ENCODE results near the gene PKN2. TPM values are rescaled to one million over a fixed set of nuclear protein-coding genes. Genes with fewer than 3 reads are reported as not detected.
"Not testable (repeated sequence)": the region's sequence is repeated elsewhere in the genome, so short reads cannot be mapped to it uniquely, and the experiment has no call there.

Gene PKN2
- total RNA-seq, 1 donor from 2014 or later = 33.8 TPM

DNA sequence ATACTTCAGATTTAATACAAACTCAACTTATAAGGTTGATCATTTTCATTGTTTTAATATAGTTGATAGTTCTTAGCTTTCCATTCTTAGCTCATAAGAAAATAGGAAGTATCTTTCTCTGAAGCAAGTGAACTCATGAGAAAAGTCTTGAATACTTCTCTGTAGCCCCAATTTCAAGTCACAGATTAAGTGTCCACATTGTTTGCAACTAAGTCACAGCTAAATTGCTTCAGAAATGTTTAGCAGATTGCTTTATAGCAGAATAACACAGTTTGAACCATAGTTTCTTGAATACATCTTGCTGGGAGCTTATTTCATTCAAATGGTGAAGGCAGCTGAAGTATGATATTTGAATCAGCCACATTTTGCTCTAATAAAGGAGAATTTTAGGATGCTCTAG is 10.6 kb upstream of the PKN2 start:
- DNase-seq (ENCODE audit: extremely low read depth, low read depth, low spot score) = no peak

DNA sequence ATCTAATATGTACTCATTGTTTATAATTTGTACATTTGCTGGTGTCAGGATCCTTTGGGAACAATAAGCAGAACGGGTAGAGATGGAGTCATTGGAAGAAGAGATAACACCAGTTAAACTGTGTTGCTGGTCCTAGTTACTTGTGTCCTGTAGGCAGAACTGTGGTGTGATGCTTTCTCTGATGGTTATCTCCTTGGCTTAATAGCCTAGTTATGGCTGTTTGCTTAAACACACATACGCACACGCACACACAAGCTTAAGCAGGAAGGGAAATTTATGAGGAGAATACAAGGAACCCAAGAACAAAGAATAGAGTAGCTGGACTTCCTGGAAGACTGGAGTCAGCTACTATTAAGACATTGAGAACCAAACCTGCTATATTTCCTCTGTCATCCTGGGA is 5.7 kb upstream of the PKN2 start:
- no peak for DNase-seq (ENCODE audit: extremely low read depth, low read depth, low spot score)

DNA sequence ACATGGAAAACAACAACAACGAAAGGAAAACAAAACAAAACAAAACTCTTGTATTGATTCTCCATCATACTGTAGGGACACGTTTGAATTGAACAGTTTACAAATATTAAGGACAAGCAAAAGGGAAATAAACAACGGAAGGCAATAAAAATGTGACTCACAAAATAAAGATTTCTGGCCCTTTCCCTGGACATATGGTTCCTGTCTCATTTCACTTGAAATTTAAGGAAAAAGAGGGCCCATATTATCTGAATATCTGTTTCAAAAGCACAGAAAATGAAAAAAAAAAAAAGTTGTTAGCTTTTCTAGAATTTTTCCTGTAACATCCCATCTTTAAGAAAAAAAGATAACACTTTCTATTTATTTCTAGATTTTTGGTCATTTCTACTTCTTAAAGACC is 3.6 kb upstream of the PKN2 start:
- no peak for DNase-seq (ENCODE audit: extremely low read depth, low read depth, low spot score)

DNA sequence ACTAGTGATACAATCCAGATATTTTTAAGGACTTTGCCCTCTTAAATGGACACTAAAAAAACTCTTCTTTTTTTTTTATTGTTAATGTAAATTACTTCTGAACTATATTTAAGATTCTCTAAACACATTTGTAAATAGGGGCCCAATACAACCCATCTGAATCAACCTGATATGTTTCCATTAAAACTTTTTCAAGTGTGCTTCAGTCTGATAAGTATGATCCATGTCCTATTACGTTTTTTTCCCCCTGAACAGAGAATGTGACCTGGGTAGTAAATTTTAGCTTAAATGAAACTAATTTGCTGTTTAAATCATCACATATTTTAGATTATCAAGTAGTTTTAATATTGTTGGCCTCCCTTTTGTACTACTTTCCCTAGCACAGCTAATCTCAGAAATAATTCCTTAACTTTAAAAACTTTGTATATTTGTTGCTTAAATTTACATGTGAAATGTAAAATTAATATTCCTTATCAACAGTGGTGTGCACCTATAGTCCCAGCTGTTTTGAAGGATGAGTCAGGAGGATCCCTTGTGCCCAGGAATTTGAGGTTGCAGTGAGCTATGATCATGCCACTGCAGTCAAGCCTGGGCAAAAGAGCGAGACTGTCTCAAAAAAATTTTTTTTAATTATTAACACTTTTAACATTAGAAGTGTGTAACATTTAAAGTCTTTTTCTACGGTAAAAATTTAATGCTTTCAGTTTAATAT is 3.0 kb upstream of the PKN2 start:
- DNase-seq (ENCODE audit: extremely low read depth, low read depth, low spot score) = no peak

DNA sequence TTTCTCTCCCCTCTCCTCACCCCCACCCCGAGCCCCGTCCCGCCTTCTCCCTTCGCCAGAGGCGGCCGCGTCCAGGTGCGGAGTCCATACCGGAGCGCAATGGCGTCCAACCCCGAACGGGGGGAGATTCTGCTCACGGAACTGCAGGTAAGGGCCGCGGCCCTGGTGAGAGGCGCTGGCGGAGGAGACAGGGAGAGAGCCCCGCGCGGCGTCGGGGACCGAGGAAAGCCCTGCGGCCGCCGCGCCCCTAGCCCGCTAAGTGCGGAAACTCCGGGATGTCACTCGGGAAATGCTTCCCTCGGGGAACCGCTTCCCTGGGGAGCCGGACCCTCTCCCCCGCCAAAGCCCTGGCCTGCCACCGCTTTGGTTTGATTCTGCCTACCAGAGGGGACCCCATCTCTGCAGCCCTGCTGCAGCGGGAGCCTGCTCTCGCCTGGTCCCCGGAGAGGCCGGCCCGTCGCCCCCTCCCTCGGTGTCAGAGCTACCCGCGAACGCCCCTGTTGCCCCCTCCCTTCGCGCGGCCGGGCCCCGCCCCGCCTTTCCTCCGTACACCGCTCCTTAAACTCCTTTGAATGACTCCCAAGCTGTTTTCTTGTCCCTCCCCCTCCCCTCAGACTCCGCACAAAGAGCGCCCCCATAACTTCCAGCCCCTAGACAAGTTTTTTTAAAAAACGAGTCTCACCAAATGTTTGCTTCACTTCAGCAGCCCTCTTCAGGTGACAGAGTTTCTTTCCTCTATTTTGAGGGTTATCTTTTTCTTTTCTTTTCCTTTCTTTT is 597 bp downstream of the PKN2 start:
- DNase-seq (ENCODE audit: extremely low read depth, low read depth, low spot score) = no peak

DNA sequence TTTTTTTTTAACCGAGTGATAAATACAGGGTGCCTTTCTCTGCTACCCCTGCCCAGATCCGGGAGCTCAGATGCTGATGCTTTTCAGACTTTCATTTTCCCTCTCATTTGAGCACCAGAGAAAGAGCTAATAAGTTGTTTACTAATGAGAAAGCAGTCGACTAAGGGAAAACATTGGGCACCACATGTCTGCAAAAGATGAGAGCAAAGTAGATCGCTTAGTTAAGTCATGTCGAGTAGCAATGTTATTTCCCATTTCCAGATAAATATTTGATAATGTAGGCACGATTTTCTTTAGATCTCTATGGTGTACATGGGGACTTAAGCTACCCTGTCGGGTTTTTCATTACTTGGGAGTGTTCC is 1.2 kb downstream of the PKN2 start:
- DNase-seq (ENCODE audit: extremely low read depth, low read depth, low spot score) = no peak

DNA sequence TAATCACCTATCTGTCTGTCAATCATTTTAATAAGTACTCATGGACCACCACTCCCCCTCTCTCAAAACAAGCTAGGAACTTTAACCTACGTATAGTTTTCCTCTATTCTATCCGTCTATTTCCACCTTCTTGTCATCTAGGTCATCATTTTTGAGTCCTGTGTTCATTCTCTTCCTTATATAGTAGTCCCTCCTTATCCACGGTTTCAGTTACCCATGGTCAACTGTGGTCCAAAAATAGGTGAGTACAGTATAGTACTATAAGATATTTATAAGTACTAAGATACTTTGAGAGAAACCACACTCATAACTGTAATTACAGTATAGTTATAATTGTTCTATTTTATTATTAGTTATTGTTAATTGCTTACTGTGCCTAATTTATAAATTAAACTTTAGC is 7.5 kb downstream of the PKN2 start:
- DNase-seq (ENCODE audit: extremely low read depth, low read depth, low spot score) = no peak

DNA sequence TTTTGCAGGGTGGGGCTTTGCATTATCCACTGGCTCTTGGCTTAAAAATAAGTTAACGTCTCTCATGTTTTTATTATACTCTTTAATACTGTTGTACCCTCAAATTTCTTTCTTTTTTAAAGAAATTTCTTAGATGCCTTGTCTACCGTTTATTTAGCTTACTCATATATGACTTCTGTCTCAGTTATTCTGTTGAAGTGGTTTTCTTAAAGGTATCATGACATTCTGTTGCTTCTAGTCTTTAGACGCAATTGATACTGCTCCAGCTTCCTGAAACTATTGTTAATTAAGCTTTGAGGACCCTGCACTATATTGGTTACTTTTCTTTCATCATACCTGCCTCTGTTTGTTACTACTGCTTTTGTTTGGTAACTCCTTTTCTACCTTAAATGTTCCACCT is 11.7 kb downstream of the PKN2 start:
- DNase-seq (ENCODE audit: extremely low read depth, low read depth, low spot score) = no peak

DNA sequence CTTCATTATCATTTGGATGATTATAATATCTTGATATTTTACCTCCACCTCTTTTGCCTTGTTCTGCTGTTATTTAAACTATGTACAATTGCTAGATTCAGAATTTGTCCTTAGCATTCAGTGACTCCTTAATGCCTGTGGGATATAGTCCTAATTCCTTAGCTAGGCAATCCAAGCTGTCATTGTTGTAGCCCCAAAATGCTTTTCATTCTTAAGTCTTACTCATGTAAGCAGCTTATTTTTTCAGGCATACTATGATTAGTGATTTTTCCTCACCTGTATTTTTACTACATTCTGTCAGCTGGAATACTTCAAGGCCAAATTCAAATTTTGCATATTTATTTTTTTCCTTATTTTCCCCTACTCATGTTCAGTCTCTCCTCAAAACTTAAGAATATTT is 13.4 kb downstream of the PKN2 start:
- no peak for DNase-seq (ENCODE audit: extremely low read depth, low read depth, low spot score)

DNA sequence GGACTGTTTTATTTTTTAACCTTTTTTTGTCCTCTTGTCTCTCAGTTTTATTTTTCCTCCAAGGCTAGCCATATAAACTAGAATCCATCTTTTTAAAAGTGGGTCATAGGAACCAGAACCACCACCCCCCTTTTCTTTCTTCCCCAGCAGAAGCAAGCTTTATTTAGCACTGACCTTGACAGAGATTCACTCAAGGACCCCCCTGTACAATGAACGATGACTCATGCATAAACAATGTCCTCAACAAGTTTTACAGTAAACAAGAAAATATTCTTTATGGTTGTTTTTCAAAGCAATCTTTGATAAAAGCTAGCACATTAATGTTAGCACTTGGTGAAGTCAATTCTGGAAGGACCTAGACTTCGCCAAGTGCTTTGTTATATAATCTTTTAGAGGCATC is 14.1 kb downstream of the PKN2 start:
- DNase-seq (ENCODE audit: extremely low read depth, low read depth, low spot score) = no peak

DNA sequence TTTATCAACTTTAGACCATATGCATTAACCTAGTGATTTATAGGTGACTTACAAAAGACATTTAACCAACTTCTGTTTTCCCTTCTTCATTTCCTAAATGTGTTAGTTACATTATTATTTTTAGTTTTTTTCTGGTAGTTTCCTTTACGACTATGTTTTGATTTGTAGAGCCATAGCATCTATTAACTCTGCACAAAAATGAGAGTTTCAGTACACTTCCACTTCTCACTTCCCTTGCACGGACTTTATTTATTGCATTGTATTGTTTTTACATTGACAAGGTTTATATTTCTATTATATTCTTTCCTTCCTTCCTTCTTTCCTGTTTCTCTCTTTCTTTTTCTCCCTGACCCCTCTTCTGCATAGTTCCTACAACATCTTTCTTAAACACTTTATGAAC is 14.7 kb downstream of the PKN2 start:
- DNase-seq (ENCODE audit: extremely low read depth, low read depth, low spot score) = no peak

DNA sequence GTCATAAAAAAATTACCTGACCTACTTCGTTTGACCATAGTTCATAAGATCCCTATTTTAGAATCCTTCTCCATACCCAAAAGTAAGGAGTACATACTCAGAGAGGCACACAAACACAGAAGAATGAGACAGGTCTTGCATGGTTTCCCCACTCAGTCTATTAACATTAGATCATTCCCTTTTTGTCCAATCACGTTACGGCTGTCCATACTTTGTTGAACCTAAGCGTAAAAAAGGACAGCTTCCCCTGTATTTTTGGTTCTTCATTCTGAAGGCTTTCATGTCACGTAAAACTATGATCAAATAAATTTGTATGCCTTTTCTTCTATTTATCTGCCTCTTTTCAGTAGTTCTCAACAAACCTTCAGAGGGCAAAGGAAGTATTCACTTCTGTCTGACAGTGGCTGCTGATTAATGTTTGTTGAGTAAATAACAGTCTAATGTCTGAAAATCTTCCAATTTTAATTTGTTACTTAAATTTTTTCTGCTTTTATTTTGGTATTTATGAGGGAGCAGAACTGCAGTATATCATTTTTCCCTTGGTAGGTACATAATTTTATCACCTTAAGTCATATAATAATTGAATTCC is 16.4 kb downstream of the PKN2 start:
- DNase-seq (ENCODE audit: extremely low read depth, low read depth, low spot score) = no peak

DNA sequence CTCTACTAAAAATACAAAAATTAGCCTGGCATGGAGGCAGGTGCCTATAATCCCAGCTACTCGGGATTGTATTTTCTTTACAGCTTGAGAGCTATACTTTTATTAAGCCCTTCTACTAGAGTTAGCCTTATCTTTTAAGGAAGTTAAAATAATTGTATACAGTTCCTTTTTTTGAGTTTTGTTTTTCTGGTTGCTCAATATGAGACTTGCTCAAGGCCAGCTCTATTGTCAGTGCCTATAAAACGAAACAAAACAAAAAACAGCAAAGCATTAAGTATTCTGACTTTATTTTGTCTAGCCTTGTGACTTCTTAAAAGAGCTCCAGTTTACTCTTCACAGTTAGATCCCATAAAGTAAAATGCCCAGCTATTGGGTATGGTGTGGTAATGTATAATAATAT is 17.2 kb downstream of the PKN2 start:
- no peak for DNase-seq (ENCODE audit: extremely low read depth, low read depth, low spot score)

DNA sequence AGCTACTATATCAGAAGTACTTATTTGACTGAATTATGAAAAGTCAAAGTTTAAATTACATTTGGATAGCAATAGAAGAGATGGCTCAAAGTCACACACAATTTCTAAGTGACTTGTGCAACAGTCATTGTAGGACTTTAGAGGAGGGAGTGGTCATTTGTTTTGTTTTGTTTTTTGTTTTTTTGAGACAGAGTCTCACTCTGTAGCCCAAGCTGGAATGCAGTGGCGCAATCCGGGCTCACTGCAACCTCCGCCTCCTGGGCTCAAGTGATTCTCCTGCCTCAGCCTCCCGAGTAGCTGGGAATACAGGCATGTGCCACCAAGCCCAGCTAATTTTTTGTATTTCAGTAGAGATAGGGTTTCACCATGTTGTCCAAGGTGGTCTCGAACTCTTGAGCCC is 17.7 kb downstream of the PKN2 start:
- not testable (repeated sequence) for DNase-seq (ENCODE audit: extremely low read depth, low read depth, low spot score)

DNA sequence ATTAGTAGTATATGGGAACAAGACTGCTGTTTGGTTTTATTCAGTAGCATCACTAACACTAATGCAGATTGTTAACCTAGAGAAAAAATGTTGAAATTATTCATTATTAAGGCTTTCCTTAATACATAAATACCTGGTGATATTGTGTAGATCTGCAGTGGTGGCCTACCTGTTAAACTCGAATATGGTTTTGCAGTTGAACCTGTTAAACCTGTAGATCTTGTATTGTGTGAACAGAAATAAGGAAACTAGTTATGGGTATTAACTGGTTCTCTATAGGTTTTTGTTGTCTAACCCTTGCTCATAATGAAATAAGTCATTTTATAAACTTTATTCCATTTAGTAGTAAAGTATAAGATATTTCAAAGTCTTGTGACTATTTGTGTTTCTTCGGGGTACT is 23.9 kb downstream of the PKN2 start:
- no peak for DNase-seq (ENCODE audit: extremely low read depth, low read depth, low spot score)

DNA sequence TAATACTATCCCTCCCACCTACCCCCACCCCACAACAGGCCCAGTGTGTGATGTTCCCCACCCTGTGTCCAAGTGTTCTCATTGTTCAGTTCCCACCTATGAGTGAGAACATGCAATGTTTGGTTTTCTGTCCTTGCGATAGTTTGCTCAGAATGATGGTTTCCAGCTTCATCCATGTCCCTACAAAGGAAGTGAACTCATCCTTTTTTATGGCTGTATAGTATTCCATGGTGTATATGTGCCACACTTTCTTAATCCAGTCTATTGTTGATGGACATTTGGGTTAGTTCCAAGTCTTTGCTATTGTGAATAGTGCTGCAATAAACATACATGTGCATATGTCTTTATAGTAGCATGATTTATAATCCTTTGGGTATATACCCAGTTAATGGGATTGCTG is 28.8 kb downstream of the PKN2 start:
- not testable (repeated sequence) for DNase-seq (ENCODE audit: extremely low read depth, low read depth, low spot score)

DNA sequence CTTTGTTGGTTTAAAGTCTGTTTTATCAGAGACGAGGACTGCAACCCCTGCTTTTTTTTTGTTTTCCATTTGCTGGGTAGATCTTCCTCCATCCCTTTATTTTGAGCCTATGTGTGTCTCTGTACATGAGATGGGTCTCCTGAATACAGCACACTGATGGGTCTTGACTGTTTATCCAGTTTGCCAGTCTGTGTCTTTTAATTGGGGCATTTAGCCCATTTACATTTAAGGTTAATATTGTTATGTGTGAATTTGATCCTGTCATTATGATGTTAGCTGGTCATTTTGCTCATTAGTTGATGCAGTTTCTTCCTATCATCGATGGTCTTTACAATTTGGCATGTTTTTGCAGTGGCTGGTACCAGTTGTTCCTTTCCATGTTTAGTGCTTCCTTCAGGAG is 32.5 kb downstream of the PKN2 start:
- DNase-seq (ENCODE audit: extremely low read depth, low read depth, low spot score) = not testable (repeated sequence)

DNA sequence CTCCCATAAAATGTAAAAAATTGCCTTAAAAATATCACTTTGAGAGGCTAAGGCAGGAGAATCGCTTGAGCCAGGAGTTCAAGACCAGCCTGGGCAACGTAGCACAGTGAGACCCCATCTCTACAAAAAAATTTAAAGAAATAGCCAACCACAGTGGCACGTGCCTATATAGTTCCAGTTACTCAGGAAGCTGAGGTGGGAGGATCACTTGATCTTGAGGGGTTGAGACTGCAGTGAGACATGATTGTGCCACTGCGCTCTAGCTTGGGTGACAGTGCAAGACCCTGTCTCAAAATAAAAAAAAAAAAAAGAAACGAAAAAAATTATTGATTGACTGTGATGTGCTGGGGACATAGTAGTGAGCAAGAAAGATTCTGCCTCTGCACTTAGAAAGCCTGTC is 38.4 kb downstream of the PKN2 start:
- no peak for DNase-seq (ENCODE audit: extremely low read depth, low read depth, low spot score)

DNA sequence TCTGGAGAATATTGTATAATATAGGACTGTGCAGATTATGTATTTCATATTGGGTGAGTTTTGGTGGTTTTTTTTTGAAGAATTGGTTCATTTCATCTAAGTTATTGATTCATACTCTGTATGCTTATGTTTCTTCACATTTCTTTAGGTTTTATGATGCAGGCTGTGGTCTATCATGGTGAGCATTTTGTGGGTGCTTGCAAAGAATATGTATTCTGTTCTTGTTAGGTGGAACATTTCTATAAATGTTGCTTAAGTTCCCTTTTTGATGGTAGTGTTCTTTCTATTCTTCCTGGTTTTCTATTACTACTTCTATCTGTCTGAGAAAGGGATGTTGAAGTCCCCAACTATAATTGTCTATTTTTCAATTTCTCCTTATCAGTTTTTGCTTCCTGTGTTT is 42.6 kb downstream of the PKN2 start:
- no peak for DNase-seq (ENCODE audit: extremely low read depth, low read depth, low spot score)

DNA sequence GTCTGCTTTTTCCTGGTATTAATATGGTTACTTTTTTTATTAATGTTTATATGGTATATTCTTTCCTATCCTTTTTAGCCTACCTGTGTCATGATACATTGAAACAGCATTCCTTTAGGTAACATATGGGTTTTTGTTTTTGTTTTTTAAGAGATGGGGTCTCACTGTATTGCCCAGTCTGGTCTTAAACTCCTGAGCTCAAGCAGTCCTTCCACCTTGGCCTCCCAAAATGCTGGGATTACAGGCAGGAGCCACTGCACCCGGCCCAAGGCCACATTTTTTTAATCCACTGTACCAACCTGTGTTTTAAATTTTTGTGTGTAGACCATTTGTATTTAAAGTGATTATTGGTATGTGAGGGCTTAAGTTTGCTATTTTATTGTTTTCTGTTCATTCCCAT is 43.1 kb downstream of the PKN2 start:
- DNase-seq (ENCODE audit: extremely low read depth, low read depth, low spot score) = no peak

DNA sequence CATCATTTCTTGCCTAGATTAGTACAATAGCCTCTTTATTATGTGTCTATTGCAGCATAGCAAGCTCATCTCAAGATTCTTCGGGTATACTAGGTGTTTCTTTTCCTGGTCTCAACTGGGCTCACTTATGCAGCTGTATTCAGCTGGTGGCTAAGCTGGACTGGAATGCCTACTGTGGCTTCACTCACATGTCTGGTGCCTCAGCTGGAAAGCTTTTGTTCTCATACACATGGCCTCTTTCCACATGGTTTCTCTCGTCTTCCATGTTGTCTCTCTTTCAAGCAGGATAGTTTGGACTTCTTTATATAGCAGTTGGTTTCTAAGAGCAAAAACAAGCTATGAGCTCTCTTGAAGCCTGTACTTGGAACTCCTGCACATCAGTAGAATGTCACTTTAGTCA is 45.2 kb downstream of the PKN2 start:
- no peak for DNase-seq (ENCODE audit: extremely low read depth, low read depth, low spot score)

DNA sequence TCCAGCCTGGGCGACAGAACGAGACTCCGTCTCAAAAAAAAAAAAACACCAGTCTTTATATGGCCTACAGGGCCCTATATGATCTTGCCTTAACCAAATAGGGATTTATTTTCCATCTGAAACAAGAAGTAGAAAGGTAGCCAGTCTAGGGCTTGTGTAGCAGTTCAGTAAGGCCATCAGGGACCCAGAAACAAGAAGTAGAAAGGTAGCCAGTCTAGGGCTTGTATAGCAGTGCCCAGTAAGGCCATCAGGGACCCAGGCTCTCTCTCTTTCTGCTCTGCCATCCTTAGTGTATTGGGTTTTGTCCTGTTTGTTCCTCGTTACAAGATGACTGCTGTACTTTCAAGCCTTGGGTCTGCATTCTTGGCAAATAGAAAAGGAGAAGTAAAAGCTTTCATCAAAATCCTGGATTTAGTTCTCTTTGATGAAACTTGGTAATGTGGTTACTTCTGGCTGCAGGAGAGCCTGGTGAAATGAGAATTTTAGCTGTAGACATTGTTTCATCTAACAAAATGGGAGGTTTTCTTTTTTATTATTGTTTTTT is 46.1 kb downstream of the PKN2 start:
- no peak for DNase-seq (ENCODE audit: extremely low read depth, low read depth, low spot score)
